Measurements from ENCODE around the gene RAB14. TPM values are rescaled to one million over a fixed set of nuclear protein-coding genes. Genes with fewer than 3 reads are reported as not detected.
A peak's percentile ranks its signal among the peaks of the same experiment; 100 is the strongest.

RAB14 gene
- total RNA-seq, 1 experiment from 2014 or later, result 49.5 TPM

DNA sequence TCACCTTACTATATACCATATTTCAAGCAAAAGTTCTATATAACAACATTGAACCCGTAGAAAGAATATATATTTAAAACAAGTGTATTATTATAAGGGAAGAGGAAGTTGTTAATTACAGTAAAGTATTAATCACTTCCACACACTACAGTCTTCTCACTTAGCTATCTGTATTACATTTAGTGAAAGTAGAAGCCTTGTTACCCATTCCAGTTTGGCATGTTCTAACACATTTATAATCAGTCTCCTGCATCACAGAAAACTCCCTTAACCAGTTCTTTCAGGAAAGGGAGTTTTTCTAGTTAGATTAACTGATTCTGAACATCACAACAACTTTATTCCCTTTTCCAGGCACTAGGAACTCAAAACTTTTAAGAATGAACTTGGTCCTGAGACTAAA is 6.9 kb downstream of the RAB14 start:
- DNase-seq, result peak; percentile 47
- Histone ChIP-seq H3K27ac (ENCODE audit: low read length) (peak overlapping the region; percentile 79), H3K4me2 (ENCODE audit: low read depth, low read length, poor library complexity, severe bottlenecking) (peak overlapping the region; percentile 93), H3K4me3 (ENCODE audit: low read length) (0 out of 2 replicates have a peak overlapping the region, but pooled peaks have one; percentile 25), H3K79me2 (ENCODE audit: low read length) (peaks cover 100% of the 10 kb centered on the region), H3K9me3 (ENCODE audit: low read length) (no peaks in the 10 kb centered on the region), H3K9ac (ENCODE audit: low read length) (peak overlapping the region; percentile 35; the same call in 1 of the 2 replicates), H4K20me1 (ENCODE audit: insufficient read depth, low read depth, low read length) (peaks cover 73% of the 10 kb centered on the region), H3K9me2 (replicated peaks; ENCODE audit: insufficient read depth, low read length) (no peaks in the 10 kb centered on the region), H3K27me3 (ENCODE audit: low read length) (no peaks in the 10 kb centered on the region), H3K4me1 (ENCODE audit: low read length) (peaks cover 100% of the 10 kb centered on the region), H2AFZ (ENCODE audit: low read length) (no peak overlapping the region), H3K36me3 (ENCODE audit: insufficient read depth, low read length) (peaks cover 28% of the 10 kb centered on the region; the same call in 1 of the 2 replicates)

DNA sequence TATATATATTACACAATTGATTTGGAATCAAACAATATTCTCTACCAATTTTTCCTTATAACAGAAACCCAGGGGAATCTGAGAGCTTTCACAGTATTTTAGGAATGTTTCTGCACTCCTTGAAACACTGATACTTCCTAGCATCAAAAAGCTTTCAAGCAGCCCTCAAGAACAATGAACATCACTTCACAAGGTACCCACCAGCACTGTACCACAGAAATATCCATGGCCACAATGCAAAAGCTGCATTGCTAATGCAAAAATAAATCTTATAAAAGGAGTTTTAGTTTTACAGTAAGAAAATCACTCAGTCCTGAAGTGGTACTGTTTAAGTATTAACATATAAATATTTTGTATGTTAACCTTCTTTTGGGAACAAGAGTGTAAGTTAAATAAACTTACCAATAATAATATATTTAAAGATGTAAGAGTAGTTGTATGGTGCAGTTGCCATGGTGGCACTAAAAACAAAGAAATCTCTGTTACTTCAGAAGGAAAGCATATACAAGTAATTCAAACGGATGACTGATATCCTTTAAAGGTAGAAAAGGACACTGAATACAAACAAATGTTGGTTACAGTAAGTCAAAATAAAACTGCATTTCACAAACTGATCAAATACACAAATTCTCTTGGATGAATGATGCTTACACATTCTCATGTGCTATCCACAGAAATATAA is 8.6 kb downstream of the RAB14 start:
- H3K79me2 ChIP-seq (ENCODE audit: low read length), result peaks cover 99% of the 10 kb centered on the region
- H4K20me1 ChIP-seq (ENCODE audit: insufficient read depth, low read depth, low read length), result peaks cover 58% of the 10 kb centered on the region
- H3K4me2 ChIP-seq (ENCODE audit: low read depth, low read length, poor library complexity, severe bottlenecking), result peak overlapping the region; percentile 93
- H3K9me2 ChIP-seq (replicated peaks; ENCODE audit: insufficient read depth, low read length), result no peaks in the 10 kb centered on the region
- no peak overlapping the region for H2AFZ ChIP-seq (ENCODE audit: low read length)
- DNase-seq, result peak; percentile 57
- H3K27ac ChIP-seq (ENCODE audit: low read length), result peak overlapping the region; percentile 79
- no peak overlapping the region for H3K9ac ChIP-seq (ENCODE audit: low read length)
- peak overlapping the region; percentile 34 for H3K4me3 ChIP-seq (ENCODE audit: low read length)
- H3K9me3 ChIP-seq (ENCODE audit: low read length), result no peaks in the 10 kb centered on the region
- peaks cover 30% of the 10 kb centered on the region; the same call in 1 of the 2 replicates for H3K36me3 ChIP-seq (ENCODE audit: insufficient read depth, low read length)
- peaks cover 99% of the 10 kb centered on the region for H3K4me1 ChIP-seq (ENCODE audit: low read length)
- H3K27me3 ChIP-seq (ENCODE audit: low read length), result no peaks in the 10 kb centered on the region

DNA sequence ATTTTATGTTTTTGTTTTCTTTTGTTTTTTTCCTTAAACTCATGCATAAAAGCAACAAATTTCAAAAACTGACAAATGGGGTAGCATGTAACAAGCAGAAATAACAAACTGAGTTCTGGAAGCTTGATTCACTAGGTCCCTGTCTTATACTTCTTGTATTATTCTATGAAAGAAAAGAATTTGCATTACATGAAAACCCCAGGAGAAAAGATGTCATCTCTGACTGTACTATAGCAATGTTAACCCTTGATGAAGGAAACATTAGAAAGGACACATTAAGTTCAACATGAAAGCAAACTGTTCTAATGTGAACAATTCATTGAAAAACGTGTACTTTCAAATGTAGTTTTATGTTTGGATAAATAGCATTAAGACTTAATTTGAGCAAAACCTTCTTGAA is 9.2 kb downstream of the RAB14 start:
- Histone ChIP-seq H3K4me1 (ENCODE audit: low read length) (peaks cover 99% of the 10 kb centered on the region), H3K79me2 (ENCODE audit: low read length) (peaks cover 99% of the 10 kb centered on the region), H3K9me3 (ENCODE audit: low read length) (no peaks in the 10 kb centered on the region), H3K27ac (ENCODE audit: low read length) (peak overlapping the region; percentile 79), H3K9me2 (replicated peaks; ENCODE audit: insufficient read depth, low read length) (no peaks in the 10 kb centered on the region), H3K27me3 (ENCODE audit: low read length) (no peaks in the 10 kb centered on the region), H4K20me1 (ENCODE audit: insufficient read depth, low read depth, low read length) (peaks cover 53% of the 10 kb centered on the region), H3K4me3 (ENCODE audit: low read length) (peak overlapping the region; percentile 34), H3K36me3 (ENCODE audit: insufficient read depth, low read length) (peaks cover 34% of the 10 kb centered on the region; the same call in 1 of the 2 replicates), H2AFZ (ENCODE audit: low read length) (no peak overlapping the region), H3K4me2 (ENCODE audit: low read depth, low read length, poor library complexity, severe bottlenecking) (peak overlapping the region; percentile 93), H3K9ac (ENCODE audit: low read length) (no peak overlapping the region)
- peak; percentile 81 for DNase-seq

DNA sequence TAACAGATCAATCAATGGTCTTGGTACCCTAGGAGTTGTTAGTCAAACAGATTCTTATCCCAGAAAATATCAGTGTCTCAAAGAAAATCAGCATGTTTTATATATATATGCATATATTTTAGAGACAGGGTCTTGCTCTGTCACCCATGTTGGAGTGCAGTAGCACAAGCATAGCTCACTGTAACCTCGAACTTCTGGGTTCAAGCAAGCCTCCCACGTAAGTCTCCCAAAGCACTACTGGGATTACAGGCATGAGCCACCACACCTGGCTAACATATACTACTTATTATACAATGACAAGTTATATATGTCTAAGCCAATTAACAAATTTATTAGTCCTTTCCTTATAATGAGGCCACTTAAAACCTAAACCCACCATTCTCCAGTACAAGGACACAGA is 10.4 kb downstream of the RAB14 start:
- peak overlapping the region; percentile 79 for H3K27ac ChIP-seq (ENCODE audit: low read length)
- H3K36me3 ChIP-seq (ENCODE audit: insufficient read depth, low read length), result peaks cover 44% of the 10 kb centered on the region
- no peaks in the 10 kb centered on the region for H3K27me3 ChIP-seq (ENCODE audit: low read length)
- H3K79me2 ChIP-seq (ENCODE audit: low read length), result peaks cover 98% of the 10 kb centered on the region
- peak overlapping the region; percentile 93 for H3K4me2 ChIP-seq (ENCODE audit: low read depth, low read length, poor library complexity, severe bottlenecking)
- no peaks in the 10 kb centered on the region for H3K9me2 ChIP-seq (replicated peaks; ENCODE audit: insufficient read depth, low read length)
- DNase-seq, result no peak
- H2AFZ ChIP-seq (ENCODE audit: low read length), result no peak overlapping the region
- H4K20me1 ChIP-seq (ENCODE audit: insufficient read depth, low read depth, low read length), result peaks cover 44% of the 10 kb centered on the region
- H3K4me1 ChIP-seq (ENCODE audit: low read length), result peaks cover 99% of the 10 kb centered on the region
- H3K4me3 ChIP-seq (ENCODE audit: low read length), result no peak overlapping the region
- no peak overlapping the region for H3K9ac ChIP-seq (ENCODE audit: low read length)
- H3K9me3 ChIP-seq (ENCODE audit: low read length), result no peaks in the 10 kb centered on the region

DNA sequence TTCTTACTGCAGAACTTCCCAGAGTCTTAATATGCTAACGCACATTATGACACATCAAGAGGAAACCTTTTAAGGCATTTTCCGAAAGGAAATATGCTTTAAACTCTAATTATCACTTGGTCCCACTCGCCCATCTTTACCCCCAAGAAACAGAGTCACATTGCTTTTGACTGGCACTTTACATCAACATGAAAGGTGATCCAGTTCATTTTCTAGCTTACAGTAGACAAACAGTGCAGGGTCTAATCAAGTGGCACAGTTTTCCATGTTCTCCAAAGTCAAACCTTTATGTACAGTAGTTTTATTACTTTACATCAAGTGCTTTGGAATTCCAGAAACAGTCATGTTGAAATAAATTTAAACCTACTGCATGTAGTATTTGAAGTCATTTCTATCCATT is 12.0 kb downstream of the RAB14 start:
- Histone ChIP-seq H3K4me2 (ENCODE audit: low read depth, low read length, poor library complexity, severe bottlenecking) (no peak overlapping the region), H3K9ac (ENCODE audit: low read length) (no peak overlapping the region), H3K4me3 (ENCODE audit: low read length) (no peak overlapping the region), H3K79me2 (ENCODE audit: low read length) (peaks cover 98% of the 10 kb centered on the region), H3K27ac (ENCODE audit: low read length) (peak overlapping the region; percentile 79), H4K20me1 (ENCODE audit: insufficient read depth, low read depth, low read length) (peaks cover 32% of the 10 kb centered on the region), H3K9me3 (ENCODE audit: low read length) (no peaks in the 10 kb centered on the region), H3K9me2 (replicated peaks; ENCODE audit: insufficient read depth, low read length) (no peaks in the 10 kb centered on the region), H2AFZ (ENCODE audit: low read length) (no peak overlapping the region), H3K36me3 (ENCODE audit: insufficient read depth, low read length) (peaks cover 46% of the 10 kb centered on the region), H3K27me3 (ENCODE audit: low read length) (no peaks in the 10 kb centered on the region), H3K4me1 (ENCODE audit: low read length) (peaks cover 99% of the 10 kb centered on the region)
- DNase-seq, result no peak

DNA sequence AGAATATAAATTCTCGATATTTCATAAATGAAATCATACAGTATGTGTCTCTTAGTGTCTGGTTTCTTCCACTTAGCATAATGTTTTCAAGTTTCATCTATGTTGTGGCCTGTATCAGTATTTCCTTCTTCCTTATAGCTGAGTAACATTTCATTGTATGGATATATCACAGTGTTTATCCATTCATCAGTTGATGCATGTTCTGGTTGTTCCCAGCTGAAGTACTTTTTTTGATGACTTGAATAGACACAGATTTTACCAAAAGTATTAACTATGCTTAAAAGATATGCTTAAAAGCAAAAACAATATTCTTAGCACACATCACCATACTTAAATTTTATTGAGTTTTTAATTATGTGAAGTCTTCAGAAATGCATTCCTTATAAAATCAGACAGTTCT is 12.7 kb downstream of the RAB14 start:
- Histone ChIP-seq H3K9me2 (replicated peaks; ENCODE audit: insufficient read depth, low read length) (no peaks in the 10 kb centered on the region), H3K79me2 (ENCODE audit: low read length) (peaks cover 98% of the 10 kb centered on the region), H2AFZ (ENCODE audit: low read length) (no peak overlapping the region), H3K9me3 (ENCODE audit: low read length) (no peaks in the 10 kb centered on the region), H3K27me3 (ENCODE audit: low read length) (no peaks in the 10 kb centered on the region), H3K4me3 (ENCODE audit: low read length) (no peak overlapping the region), H3K27ac (ENCODE audit: low read length) (0 out of 2 replicates have a peak overlapping the region, but pooled peaks have one; percentile 19), H3K9ac (ENCODE audit: low read length) (no peak overlapping the region), H3K4me1 (ENCODE audit: low read length) (peaks cover 99% of the 10 kb centered on the region), H3K4me2 (ENCODE audit: low read depth, low read length, poor library complexity, severe bottlenecking) (no peak overlapping the region), H4K20me1 (ENCODE audit: insufficient read depth, low read depth, low read length) (peaks cover 30% of the 10 kb centered on the region), H3K36me3 (ENCODE audit: insufficient read depth, low read length) (peaks cover 46% of the 10 kb centered on the region)
- DNase-seq, result no peak

DNA sequence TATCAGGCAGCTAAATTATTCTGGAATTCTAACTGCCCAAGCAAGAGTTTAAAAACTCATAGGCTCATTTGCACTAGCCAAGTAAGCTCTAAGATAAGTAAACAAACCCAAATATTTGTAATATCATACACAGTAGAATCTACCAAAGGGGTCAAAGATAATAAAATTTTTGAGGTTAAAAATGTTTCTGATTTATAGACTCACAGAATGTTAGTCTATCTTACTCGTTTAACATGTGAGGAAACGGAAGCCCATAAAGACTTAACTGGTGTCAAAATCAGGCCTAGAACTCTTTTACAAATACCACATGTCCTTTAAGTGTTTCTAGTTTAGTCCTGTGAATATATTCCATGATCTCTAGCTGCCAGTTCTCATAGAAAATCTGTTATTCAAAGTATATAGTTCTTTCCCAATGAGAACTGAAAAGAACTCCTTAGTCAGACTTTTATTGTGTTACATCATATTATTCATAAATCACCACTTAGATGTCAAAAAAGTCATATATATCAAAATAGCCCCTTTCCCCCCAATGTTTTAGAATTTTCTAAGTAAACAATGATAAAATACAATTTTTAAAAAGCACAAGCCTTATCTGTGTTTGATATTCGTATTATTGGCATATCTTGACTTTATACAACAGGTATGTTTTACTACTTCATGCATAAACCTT is 13.9 kb downstream of the RAB14 start:
- Histone ChIP-seq H2AFZ (ENCODE audit: low read length) (no peak overlapping the region), H3K4me1 (ENCODE audit: low read length) (peaks cover 99% of the 10 kb centered on the region), H3K79me2 (ENCODE audit: low read length) (peaks cover 98% of the 10 kb centered on the region), H3K4me2 (ENCODE audit: low read depth, low read length, poor library complexity, severe bottlenecking) (peak overlapping the region; percentile 58), H3K9me2 (replicated peaks; ENCODE audit: insufficient read depth, low read length) (no peaks in the 10 kb centered on the region), H3K36me3 (ENCODE audit: insufficient read depth, low read length) (peaks cover 46% of the 10 kb centered on the region), H3K9me3 (ENCODE audit: low read length) (no peaks in the 10 kb centered on the region), H3K27ac (ENCODE audit: low read length) (peak overlapping the region; percentile 83), H3K9ac (ENCODE audit: low read length) (0 out of 2 replicates have a peak overlapping the region, but pooled peaks have one; percentile 3), H4K20me1 (ENCODE audit: insufficient read depth, low read depth, low read length) (peaks cover 32% of the 10 kb centered on the region), H3K4me3 (ENCODE audit: low read length) (no peak overlapping the region), H3K27me3 (ENCODE audit: low read length) (no peaks in the 10 kb centered on the region)
- DNase-seq, result no peak

DNA sequence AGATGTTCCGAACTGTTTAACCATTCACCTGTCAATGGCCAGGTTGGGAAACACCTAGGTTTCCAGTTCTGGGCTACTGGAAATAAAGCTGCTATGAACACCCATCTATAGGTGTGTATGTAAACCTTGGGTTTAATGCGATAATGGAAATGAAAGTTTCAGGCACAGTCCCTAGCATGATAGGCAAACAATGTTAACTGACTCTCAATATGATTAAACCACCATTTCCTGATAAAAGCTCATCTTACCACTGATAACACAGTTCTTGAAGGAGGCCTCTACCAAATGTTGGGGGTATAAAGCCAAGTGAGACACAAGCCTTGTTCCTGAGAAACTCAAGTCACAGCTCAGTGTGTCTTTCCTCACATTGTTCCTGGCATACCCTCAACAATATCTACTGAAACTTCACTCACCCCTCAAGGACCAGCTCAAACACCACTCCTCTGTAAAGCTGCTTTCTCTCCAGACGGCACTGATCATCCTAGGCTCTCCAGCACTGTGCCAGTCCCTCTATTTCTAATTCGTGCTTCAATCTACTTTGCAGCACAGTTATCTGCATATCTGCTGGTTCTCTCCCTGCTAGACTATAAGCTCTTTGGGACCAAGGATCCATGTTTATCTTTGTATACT is 15.8 kb downstream of the RAB14 start:
- DNase-seq, result no peak
- peaks cover 95% of the 10 kb centered on the region for H3K4me1 ChIP-seq (ENCODE audit: low read length)
- peaks cover 15% of the 10 kb centered on the region for H4K20me1 ChIP-seq (ENCODE audit: insufficient read depth, low read depth, low read length)
- no peaks in the 10 kb centered on the region for H3K9me3 ChIP-seq (ENCODE audit: low read length)
- H3K79me2 ChIP-seq (ENCODE audit: low read length), result peaks cover 96% of the 10 kb centered on the region
- peak overlapping the region; percentile 58 for H3K4me2 ChIP-seq (ENCODE audit: low read depth, low read length, poor library complexity, severe bottlenecking)
- H3K9ac ChIP-seq (ENCODE audit: low read length), result peak overlapping the region; percentile 18; the same call in 1 of the 2 replicates
- no peaks in the 10 kb centered on the region for H3K9me2 ChIP-seq (replicated peaks; ENCODE audit: insufficient read depth, low read length)
- H3K27ac ChIP-seq (ENCODE audit: low read length), result peak overlapping the region; percentile 83
- peaks cover 43% of the 10 kb centered on the region for H3K36me3 ChIP-seq (ENCODE audit: insufficient read depth, low read length)
- H3K4me3 ChIP-seq (ENCODE audit: low read length), result no peak overlapping the region
- H3K27me3 ChIP-seq (ENCODE audit: low read length), result no peaks in the 10 kb centered on the region
- no peak overlapping the region for H2AFZ ChIP-seq (ENCODE audit: low read length)
